ENCODE data around the gene ALG11. TPM values are rescaled to one million over a fixed set of nuclear protein-coding genes. Genes with fewer than 3 reads are reported as not detected.

Gene ALG11
- total RNA-seq, 1 donor from 2014 or later, result 38.4 TPM

- no peaks in the 10 kb centered on the region for H3K36me3 ChIP-seq
- DNase-seq (no peak), ATAC-seq (peak; percentile 10)
- TF ChIP-seq CTCF (IDR thresholded peaks at IDR 0.05), result no peak
- H3K27me3 ChIP-seq, result no peaks in the 10 kb centered on the region
- H3K4me3 ChIP-seq, result no peak overlapping the region
- no peaks in the 10 kb centered on the region for H3K9me3 ChIP-seq
- peaks cover 10% of the 10 kb centered on the region for H3K4me1 ChIP-seq
- no peak overlapping the region for H3K27ac ChIP-seq
- intact Hi-C loops (cut with DNase I), result loop anchor here (10.0 kb wide), 1 partner anchor 126 kb away; the partner anchor contains the start of gene NEK5
Measured at GRCh38 chr13:51998723-51999509, 13.3 kb upstream of the ALG11 start.

- Histone ChIP-seq H3K36me3 (no peaks in the 10 kb centered on the region), H3K27ac (no peak overlapping the region), H3K4me1 (peaks cover 10% of the 10 kb centered on the region), H3K27me3 (no peaks in the 10 kb centered on the region), H3K9me3 (no peaks in the 10 kb centered on the region), H3K4me3 (no peak overlapping the region)
- peak; percentile 42 for ATAC-seq
- no peak for DNase-seq
- TF ChIP-seq CTCF (IDR thresholded peaks at IDR 0.05), result no peak
- intact Hi-C loops (cut with DNase I), result loop anchor here (10.0 kb wide), 1 partner anchor 125 kb away; the partner anchor contains the start of gene NEK5
Measured at GRCh38 chr13:51999510-51999911, 12.7 kb upstream of the ALG11 start.

DNA sequence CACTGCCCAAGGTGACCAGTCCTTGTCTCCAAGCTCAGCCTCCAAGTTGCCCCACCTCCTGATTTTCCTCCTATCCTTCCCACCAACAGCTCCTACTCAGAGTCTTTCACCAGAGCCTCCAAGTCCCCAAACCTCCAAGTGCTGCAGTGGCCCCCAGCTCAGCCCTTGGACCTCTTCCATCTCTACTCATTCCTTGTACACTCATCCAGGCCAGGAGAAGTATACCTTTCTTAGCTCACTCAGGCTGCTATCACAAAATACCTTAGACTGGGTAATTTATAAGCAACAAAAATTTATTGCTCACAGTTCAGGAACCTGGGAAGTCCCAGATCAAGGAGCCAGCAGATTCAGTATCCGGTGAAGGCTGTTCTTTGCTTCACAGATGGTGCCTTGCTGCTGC lies 12.3 kb upstream of the ALG11 start:
- no peak overlapping the region for H3K27ac ChIP-seq
- intact Hi-C loops (cut with DNase I), result loop anchor here (10.0 kb wide), 1 partner anchor 125 kb away; the partner anchor contains the start of gene NEK5
- peaks cover 10% of the 10 kb centered on the region for H3K4me1 ChIP-seq
- H3K27me3 ChIP-seq, result no peaks in the 10 kb centered on the region
- H3K4me3 ChIP-seq, result no peak overlapping the region
- TF ChIP-seq CTCF (IDR thresholded peaks at IDR 0.05), result no peak
- ATAC-seq, result no peak
- DNase-seq, result no peak
- H3K36me3 ChIP-seq, result no peaks in the 10 kb centered on the region
- no peaks in the 10 kb centered on the region for H3K9me3 ChIP-seq

DNA sequence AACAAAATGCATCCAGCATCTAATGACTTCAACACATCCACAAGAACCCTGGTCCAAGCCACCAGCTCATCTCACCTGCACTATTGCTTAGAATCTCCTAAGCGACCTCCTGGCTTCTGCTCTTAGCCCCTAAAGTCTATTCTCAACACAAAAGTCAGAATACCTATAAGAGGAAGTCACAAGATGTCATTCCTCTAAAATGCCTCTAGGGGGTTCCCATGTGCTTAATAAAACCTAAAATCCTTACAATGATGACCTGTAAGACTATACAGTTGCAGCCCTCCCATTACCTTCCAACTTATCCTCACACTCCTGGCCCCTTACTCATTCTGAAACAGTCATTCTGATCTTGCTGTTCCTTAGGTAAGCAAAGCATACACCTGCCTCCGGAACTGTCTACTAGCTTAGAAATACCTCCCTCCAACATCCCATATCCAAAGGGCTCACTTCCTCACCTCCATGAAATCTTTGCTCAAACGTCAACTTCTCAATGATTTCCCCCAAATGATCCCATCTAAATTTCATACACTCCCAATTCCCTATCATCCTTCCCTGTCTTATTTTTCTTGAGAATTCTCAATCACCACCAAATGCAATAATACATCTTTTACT lies 11.0 kb upstream of the ALG11 start:
- H3K4me1 ChIP-seq, result peaks cover 3% of the 10 kb centered on the region
- intact Hi-C loops (cut with DNase I), result no loop called here
- peak; percentile 67 for ATAC-seq
- DNase-seq, result no peak
- peak; percentile 75 for TF ChIP-seq CTCF (IDR thresholded peaks at IDR 0.05)
- no peaks in the 10 kb centered on the region for H3K36me3 ChIP-seq
- no peak overlapping the region for H3K4me3 ChIP-seq
- H3K9me3 ChIP-seq, result no peaks in the 10 kb centered on the region
- no peaks in the 10 kb centered on the region for H3K27me3 ChIP-seq
- H3K27ac ChIP-seq, result no peak overlapping the region

- Histone ChIP-seq H3K4me1 (no peaks in the 10 kb centered on the region), H3K27ac (no peak overlapping the region), H3K4me3 (no peak overlapping the region), H3K36me3 (no peaks in the 10 kb centered on the region), H3K27me3 (no peaks in the 10 kb centered on the region), H3K9me3 (no peaks in the 10 kb centered on the region)
- no peak for TF ChIP-seq CTCF (IDR thresholded peaks at IDR 0.05)
- DNase-seq (no peak), ATAC-seq (no peak)
- intact Hi-C loops (cut with DNase I), result no loop called here
Measured at GRCh38 chr13:52002361-52002760, 9.8 kb upstream of the ALG11 start.

Data from upper lobe of right lung (tissue), 1 donor.